HEK293T (cell line): ENCODE measurements around the gene CACNA1S.

ENCODE experiments used
- ARNT ChIP-seq: fragments of 450-650 bp; IDR thresholded peaks from 2 replicates; pipeline ENCODE4 v1.6.1; 2017; ENCODE audit warnings: mild to moderate bottlenecking
- BHLHE40 ChIP-seq: fragments of 450-650 bp; IDR thresholded peaks from 2 replicates; pipeline ENCODE4 v1.6.1; 2016; ENCODE audit warnings: mild to moderate bottlenecking, moderate library complexity, borderline replicate concordance
- FOXA1 ChIP-seq: fragments of 450-650 bp; IDR thresholded peaks from 2 replicates; pipeline ENCODE4 v1.6.1; 2016; ENCODE audit warnings: mild to moderate bottlenecking
- FOXM1 ChIP-seq: fragments of 450-650 bp; IDR thresholded peaks from 2 replicates; pipeline ENCODE4 v1.6.1; 2017; ENCODE audit warnings: mild to moderate bottlenecking, borderline replicate concordance
- PKNOX1 ChIP-seq: fragments of 450-650 bp; IDR thresholded peaks from 2 replicates; pipeline ENCODE4 v1.6.1; 2016
- SUZ12 ChIP-seq: fragments of 450-650 bp; IDR thresholded peaks from 2 replicates; pipeline ENCODE4 v1.6.1; 2016; ENCODE audit warnings: mild to moderate bottlenecking
- TARDBP ChIP-seq: fragments of 450-650 bp; IDR thresholded peaks from 2 replicates; pipeline ENCODE4 v1.6.1; 2016

DNA sequence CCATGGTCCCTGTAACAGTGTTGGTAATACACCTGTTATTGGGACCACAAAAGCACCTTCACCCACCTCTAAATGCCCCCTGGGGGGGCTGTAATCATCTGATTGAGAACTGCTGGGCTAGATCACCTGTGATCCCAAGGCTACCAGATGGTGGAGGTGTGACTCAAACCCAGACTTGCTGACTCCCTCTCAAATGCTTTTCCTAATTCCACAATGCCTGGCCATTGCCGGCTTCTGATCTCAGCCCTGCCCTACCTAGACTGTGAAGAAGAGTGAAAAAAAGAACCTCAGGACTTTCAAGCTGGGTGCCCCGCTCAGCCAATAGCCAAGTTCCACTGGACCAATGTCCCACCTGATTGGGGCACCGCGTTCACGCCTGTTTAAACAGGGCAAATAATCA is 32.5 kb upstream of the CACNA1S start:
- no peak for TF ChIP-seq FOXM1
- no peak for TF ChIP-seq SUZ12
- TF ChIP-seq TARDBP: no peak
- TF ChIP-seq ARNT: no peak
- no peak for TF ChIP-seq FOXA1
- no peak for TF ChIP-seq PKNOX1
- TF ChIP-seq BHLHE40: no peak
